Activated CD4-positive, alpha-beta memory T cell treated with anti-CD3 and anti-CD28 coated beads for 36 hours (primary cell): ENCODE measurements around the gene RAB19. TPM values are rescaled to one million over a fixed set of nuclear protein-coding genes. Genes with fewer than 3 reads are reported as not detected.

ENCODE experiments used
- CTCF ChIA-PET: fragments of 350-600 bp; sonication (Branson Sonifier 250); formaldehyde crosslinking; loops from one replicate; lab custom pipeline; 2021; ENCODE audit warnings: antibody characterized with exemption, inconsistent platforms; lab: Charles Lee
- POLR2A ChIA-PET: fragments of 350-600 bp; sonication (Branson Sonifier 250); formaldehyde crosslinking; loops from one replicate; lab custom pipeline; 2021; ENCODE audit warnings: antibody characterized with exemption; lab: Charles Lee
- DNase-seq: peaks from one replicate; pipeline ENCODE4 v3.0.0-alpha.2; 2020
- H3K27ac Mint-ChIP-seq: one replicate; pipeline ENCODE4 v1.8.0; 2021; ENCODE audit warnings: mixed read lengths
- H3K27me3 Mint-ChIP-seq: one replicate; pipeline ENCODE4 v1.8.0; 2021; ENCODE audit warnings: mixed read lengths
- H3K36me3 Mint-ChIP-seq: one replicate; pipeline ENCODE4 v1.8.0; 2021; ENCODE audit warnings: mixed read lengths
- H3K4me1 Mint-ChIP-seq: one replicate; pipeline ENCODE4 v1.8.0; 2021; ENCODE audit warnings: low read depth, mixed read lengths
- H3K4me3 Mint-ChIP-seq: one replicate; pipeline ENCODE4 v1.8.0; 2021; ENCODE audit warnings: mild to moderate bottlenecking, mixed read lengths
- H3K9me3 Mint-ChIP-seq: one replicate; pipeline ENCODE4 v1.8.0; 2021; ENCODE audit warnings: mixed read lengths
- intact Hi-C: fragments of 100-400 bp; cut with micrococcal nuclease; formaldehyde crosslinking; loops from one replicate; pipeline ENCODE4 v1.15.1; 2023
- total RNA-seq, 2 experiments: library from RNA; stranded (reverse); gene quantifications; one replicate each; pipeline ENCODE4 v1.2.3, GENCODE V29; 2021

RAB19 gene
- total RNA-seq, result 10 to 100 TPM; 13.3 to 14.5 TPM

DNA sequence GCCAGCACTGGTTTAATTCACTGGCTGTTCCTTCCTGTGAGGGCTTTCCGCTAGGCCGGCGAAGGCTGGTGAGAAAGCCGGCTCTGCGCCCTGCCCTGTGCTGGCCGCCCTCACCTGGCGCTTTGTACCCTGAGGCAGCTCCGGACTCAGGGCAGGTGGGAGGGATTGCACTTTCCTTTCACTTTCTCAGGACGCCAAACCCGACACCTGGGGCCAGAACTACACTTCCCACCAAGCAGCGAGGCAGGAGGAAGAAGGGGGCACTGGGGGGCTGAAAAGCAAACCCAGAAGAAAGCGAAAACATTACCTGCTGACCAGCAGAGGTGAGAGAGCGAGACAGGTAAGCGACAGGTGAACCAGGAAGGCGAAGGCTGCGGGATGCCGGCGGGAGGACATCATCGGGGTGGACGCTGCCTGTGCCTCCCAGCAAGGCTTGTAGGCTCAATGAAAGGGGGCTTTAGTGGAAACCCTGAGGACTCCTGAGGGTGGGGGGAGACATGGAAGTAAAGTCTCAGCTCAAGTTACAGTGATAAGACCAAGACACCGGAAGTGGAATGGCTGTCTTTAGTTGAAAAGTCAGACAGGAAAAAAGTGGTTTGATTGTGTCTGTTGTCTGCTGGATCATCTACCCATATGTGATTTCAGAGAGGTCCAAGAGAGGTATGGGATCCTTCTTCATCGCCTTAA, at the start of gene RAB19:
Gene RAB19, plus strand, starts transcription at position 181 of the 687 bp plus-strand sequence. CDS start 3,589 bp downstream, outside the sequence.
- POLR2A ChIA-PET, result interaction anchor here (1.3 kb wide), 1 partner anchor 15 kb away, joined by 3 read pairs; no protein-coding TSS in a partner anchor
- Mint-ChIP-seq H3K27me3 (no peaks in the 10 kb centered on the region), H3K27ac (peak within 1 kb of the TSS; percentile 92), H3K9me3 (no peaks in the 10 kb centered on the region), H3K36me3 (peaks cover 12% of the 10 kb centered on the region), H3K4me1 (peaks cover 33% of the 10 kb centered on the region), H3K4me3 (peak within 1 kb of the TSS; percentile 87)
- CTCF ChIA-PET, result no interaction called here
- DNase-seq, result peak; percentile 61
- intact Hi-C loops, result loop anchor here (1.0 to 10.0 kb wide), 7 partner anchors 15 to 611 kb away; partner anchors contain the start of genes KDM7A and MRPS33

GRCh38 chr7:140358024-140358411, 45.8 kb upstream of the RAB19 start:
- Mint-ChIP-seq H3K4me3 (no peak overlapping the region), H3K36me3 (peaks cover 50% of the 10 kb centered on the region), H3K27me3 (no peaks in the 10 kb centered on the region), H3K4me1 (peaks cover 34% of the 10 kb centered on the region), H3K9me3 (no peaks in the 10 kb centered on the region), H3K27ac (peak overlapping the region; percentile 97)
- ChIA-PET POLR2A (interaction anchor here (1.1 kb wide), 1 partner anchor 18 kb away, joined by 4 read pairs; no protein-coding TSS in a partner anchor), CTCF (interaction anchor here (4.3 kb wide), 1 partner anchor 17 kb away, joined by 37 read pairs; no protein-coding TSS in a partner anchor)
- no peak for DNase-seq
- intact Hi-C loops, result loop anchor here (1.0 to 2.0 kb wide), 3 partner anchors 45 to 183 kb away; no protein-coding TSS in a partner anchor

DNA sequence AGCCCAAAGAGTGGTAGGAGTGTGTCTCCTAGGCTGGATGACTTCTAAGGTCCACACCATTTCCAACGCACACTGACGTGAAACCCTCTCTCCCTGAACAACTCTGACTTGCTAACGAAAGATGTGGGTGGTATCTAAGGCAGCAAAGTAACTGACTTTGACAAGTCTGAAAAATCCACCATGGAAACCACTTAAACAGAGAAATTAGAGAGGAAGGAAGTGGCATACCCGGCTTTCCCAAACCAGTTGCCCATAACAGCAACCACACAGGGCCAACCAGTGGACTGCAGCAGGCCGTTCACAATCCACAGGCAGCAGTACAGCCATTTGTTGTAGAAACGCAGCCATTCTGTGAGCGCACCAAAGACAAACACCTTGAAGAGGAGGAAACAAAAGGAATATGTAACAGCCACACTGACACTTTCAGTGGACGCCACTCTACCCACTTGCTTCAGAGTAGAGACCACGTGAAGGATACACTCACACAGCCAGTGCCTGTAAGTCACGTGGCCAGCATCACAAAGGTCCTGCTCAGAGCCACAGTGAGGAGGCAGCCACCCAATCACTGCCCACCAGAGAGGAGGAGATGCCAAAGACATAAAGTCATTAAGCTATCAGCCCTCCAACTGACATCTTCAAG, 45.3 kb upstream of the RAB19 start:
- peak; percentile 69 for DNase-seq
- POLR2A ChIA-PET, result interaction anchor here (0.6 to 2.8 kb wide), 10 partner anchors 15 to 183 kb away, joined by 3 to 46 read pairs (median 7); partner anchors contain the start of gene SLC37A3
- Mint-ChIP-seq H3K4me1 (peaks cover 34% of the 10 kb centered on the region), H3K27me3 (no peaks in the 10 kb centered on the region), H3K27ac (peak overlapping the region; percentile 97), H3K36me3 (peaks cover 46% of the 10 kb centered on the region), H3K4me3 (peak overlapping the region; percentile 46), H3K9me3 (no peaks in the 10 kb centered on the region)
- intact Hi-C loops, result loop anchor here (1.0 to 2.0 kb wide), 6 partner anchors 18 to 183 kb away; no protein-coding TSS in a partner anchor
- CTCF ChIA-PET, result interaction anchor here (1.1 to 4.3 kb wide), 2 partner anchors 17 to 85 kb away, joined by 4 to 37 read pairs; no protein-coding TSS in a partner anchor

GRCh38 chr7:140360697-140361229, 43.1 kb upstream of the RAB19 start:
- Mint-ChIP-seq H3K9me3 (no peaks in the 10 kb centered on the region), H3K4me3 (no peak overlapping the region), H3K27me3 (no peaks in the 10 kb centered on the region), H3K36me3 (peaks cover 44% of the 10 kb centered on the region), H3K27ac (peak overlapping the region; percentile 97), H3K4me1 (peaks cover 37% of the 10 kb centered on the region)
- CTCF ChIA-PET, result interaction anchor here (0.8 to 4.3 kb wide), 4 partner anchors 14 to 85 kb away, joined by 3 to 37 read pairs (median 4); no protein-coding TSS in a partner anchor
- POLR2A ChIA-PET, result interaction anchor here (0.5 to 2.8 kb wide), 10 partner anchors 12 to 135 kb away, joined by 3 to 46 read pairs (median 7); partner anchors contain the start of gene SLC37A3
- peak; percentile 43 for DNase-seq
- intact Hi-C loops, result no loop called here

DNA sequence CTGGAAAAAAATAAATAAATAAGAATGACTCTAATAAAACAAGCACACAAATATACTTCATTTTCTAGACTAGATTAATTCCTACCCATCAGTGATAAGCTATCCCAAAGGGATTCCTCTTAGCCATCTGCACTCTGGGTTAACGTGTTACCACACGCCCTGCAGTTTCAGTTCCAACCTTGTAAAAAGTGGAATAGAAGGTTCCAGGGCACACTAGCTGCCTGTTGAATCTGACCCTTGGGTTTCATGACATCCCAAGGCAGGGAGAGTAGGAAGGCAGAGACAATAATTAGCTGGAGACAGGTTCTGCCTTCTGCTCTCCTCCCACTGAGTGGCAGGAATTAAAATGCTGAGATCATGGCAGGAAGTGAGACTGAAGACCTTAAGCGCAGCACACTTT, 39.0 kb upstream of the RAB19 start:
- no peak overlapping the region for H3K4me3 Mint-ChIP-seq
- H3K36me3 Mint-ChIP-seq, result peaks cover 39% of the 10 kb centered on the region
- ChIA-PET CTCF (no interaction called here), POLR2A (interaction anchor here (0.6 to 1.2 kb wide), 2 partner anchors 11 to 23 kb away, joined by 3 to 4 read pairs; no protein-coding TSS in a partner anchor)
- peaks cover 15% of the 10 kb centered on the region for H3K4me1 Mint-ChIP-seq
- no peak for DNase-seq
- intact Hi-C loops, result no loop called here
- H3K9me3 Mint-ChIP-seq, result no peaks in the 10 kb centered on the region
- H3K27me3 Mint-ChIP-seq, result no peaks in the 10 kb centered on the region
- peak overlapping the region; percentile 42 for H3K27ac Mint-ChIP-seq

GRCh38 chr7:140367528-140367927, 36.3 kb upstream of the RAB19 start:
- Mint-ChIP-seq H3K4me1 (peaks cover 12% of the 10 kb centered on the region), H3K9me3 (no peaks in the 10 kb centered on the region), H3K36me3 (peaks cover 49% of the 10 kb centered on the region), H3K4me3 (no peak overlapping the region), H3K27me3 (no peaks in the 10 kb centered on the region), H3K27ac (no peak overlapping the region)
- no peak for DNase-seq
- POLR2A ChIA-PET, result no interaction called here
- intact Hi-C loops, result no loop called here
- CTCF ChIA-PET, result no interaction called here

DNA sequence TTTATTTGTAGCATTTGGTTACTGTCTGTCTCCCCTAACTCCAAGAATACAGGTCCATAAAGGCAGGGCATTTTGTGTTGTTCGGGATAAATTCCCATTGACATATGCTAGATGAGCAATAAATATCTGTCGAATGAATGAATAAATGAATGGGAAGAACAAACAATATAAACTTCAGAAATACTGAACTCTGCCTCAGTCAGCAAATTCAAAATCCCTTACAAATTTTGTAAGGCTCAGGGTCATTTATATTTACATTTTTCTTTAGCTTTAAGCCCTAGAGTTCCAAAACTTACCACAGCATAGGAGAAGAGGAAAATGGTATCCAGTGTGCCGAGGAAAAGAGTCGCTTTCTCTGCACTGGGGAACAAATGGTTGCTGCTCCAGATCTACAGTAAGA, 34.6 kb upstream of the RAB19 start:
- no peak overlapping the region for H3K27ac Mint-ChIP-seq

DNA sequence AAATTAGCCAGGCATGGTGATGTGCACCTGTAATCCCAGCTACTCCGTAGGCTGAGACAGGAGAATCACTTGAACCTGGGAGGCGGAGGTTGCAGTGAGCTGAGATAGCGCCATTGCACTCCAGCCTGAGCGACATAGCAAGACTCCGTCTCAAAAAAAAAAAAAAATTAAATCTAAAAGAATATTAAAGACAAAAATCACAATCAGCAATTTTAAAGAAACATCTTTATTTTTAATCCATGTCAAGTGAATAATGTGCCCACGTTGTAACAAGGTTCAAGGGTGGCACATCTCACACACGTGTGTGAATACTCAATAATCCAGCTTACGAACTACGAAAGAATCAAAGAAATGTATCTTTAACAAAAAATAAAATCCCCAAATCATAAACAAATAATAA, 28.5 kb upstream of the RAB19 start:
- Mint-ChIP-seq H3K36me3 (peaks cover 59% of the 10 kb centered on the region), H3K27ac (peak overlapping the region; percentile 99), H3K27me3 (no peaks in the 10 kb centered on the region), H3K4me1 (peaks cover 54% of the 10 kb centered on the region), H3K9me3 (no peaks in the 10 kb centered on the region), H3K4me3 (peak overlapping the region; percentile 62)
- ChIA-PET CTCF (interaction anchor here (0.6 to 4.4 kb wide), 6 partner anchors 9 to 132 kb away, joined by 3 to 37 read pairs (median 4); no protein-coding TSS in a partner anchor), POLR2A (interaction anchor here (0.9 to 3.6 kb wide), 18 partner anchors 10 to 313 kb away, joined by 3 to 46 read pairs (median 6); partner anchors contain the start of genes PARP12 and SLC37A3)
- no peak for DNase-seq
- intact Hi-C loops, result loop anchor here (5.0 to 10.0 kb wide), 2 partner anchors 639 to 693 kb away; partner anchors contain the start of gene MRPS33

More for the DNA sequence above, 34.6 kb upstream of the RAB19 start:
- ChIA-PET POLR2A (no interaction called here), CTCF (no interaction called here)
- peaks cover 23% of the 10 kb centered on the region for H3K4me1 Mint-ChIP-seq
- no peaks in the 10 kb centered on the region for H3K9me3 Mint-ChIP-seq
- intact Hi-C loops, result no loop called here
- H3K4me3 Mint-ChIP-seq, result no peak overlapping the region
- peaks cover 53% of the 10 kb centered on the region for H3K36me3 Mint-ChIP-seq
- DNase-seq, result no peak
- no peaks in the 10 kb centered on the region for H3K27me3 Mint-ChIP-seq

DNA sequence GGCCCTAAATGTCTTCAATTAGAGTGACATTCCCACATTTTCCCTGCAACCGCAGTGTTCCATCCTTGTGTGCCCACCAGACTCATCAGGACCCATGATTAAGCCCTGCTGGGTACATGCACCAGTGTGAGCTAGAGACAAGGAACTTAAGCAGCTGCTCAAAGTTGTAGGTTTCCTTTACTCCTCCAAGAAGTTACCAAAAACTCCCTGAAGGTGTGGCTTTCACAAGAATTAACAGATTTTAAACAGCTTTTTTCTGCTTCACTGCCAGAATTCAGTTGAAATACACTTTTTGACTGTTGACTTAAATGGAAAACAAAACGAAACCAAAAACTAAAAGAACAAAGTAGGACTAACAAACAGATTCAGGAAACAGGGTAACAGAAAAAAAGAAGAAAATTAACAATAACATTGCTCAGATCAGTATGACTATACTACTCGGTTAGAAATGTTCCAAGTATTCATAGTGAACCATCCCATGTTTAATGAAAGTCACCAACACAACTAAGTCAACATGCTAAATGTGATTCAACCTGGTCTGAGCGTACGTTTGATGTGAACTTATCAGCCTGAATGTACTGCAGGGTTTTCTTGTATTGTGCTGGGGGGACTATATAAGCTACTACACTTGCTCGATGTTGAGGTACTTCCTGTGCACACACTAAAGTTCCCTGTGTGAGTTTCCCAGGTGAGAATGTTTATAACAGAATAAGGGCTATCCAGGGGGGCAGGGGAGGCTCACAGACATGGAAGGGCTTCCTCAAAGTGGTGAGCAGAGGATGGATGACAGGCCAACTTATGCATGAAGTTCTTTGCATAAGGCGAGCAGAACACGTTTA, 27.7 kb upstream of the RAB19 start:
- no peaks in the 10 kb centered on the region for H3K27me3 Mint-ChIP-seq
- ChIA-PET POLR2A (interaction anchor here (0.6 to 3.6 kb wide), 20 partner anchors 9 to 314 kb away, joined by 3 to 46 read pairs (median 5); partner anchors contain the start of genes PARP12 and SLC37A3), CTCF (interaction anchor here (0.6 to 4.4 kb wide), 10 partner anchors 9 to 133 kb away, joined by 3 to 37 read pairs (median 5); partner anchors contain the start of gene SLC37A3)
- peaks cover 53% of the 10 kb centered on the region for H3K36me3 Mint-ChIP-seq
- intact Hi-C loops, result loop anchor here (1.0 to 10.0 kb wide), 11 partner anchors 12 to 694 kb away; partner anchors contain the start of genes MRPS33, RAB19 and SLC37A3
- H3K4me3 Mint-ChIP-seq, result peak overlapping the region; percentile 62
- no peaks in the 10 kb centered on the region for H3K9me3 Mint-ChIP-seq
- peak; percentile 61 for DNase-seq
- peak overlapping the region; percentile 99 for H3K27ac Mint-ChIP-seq
- peaks cover 51% of the 10 kb centered on the region for H3K4me1 Mint-ChIP-seq

DNA sequence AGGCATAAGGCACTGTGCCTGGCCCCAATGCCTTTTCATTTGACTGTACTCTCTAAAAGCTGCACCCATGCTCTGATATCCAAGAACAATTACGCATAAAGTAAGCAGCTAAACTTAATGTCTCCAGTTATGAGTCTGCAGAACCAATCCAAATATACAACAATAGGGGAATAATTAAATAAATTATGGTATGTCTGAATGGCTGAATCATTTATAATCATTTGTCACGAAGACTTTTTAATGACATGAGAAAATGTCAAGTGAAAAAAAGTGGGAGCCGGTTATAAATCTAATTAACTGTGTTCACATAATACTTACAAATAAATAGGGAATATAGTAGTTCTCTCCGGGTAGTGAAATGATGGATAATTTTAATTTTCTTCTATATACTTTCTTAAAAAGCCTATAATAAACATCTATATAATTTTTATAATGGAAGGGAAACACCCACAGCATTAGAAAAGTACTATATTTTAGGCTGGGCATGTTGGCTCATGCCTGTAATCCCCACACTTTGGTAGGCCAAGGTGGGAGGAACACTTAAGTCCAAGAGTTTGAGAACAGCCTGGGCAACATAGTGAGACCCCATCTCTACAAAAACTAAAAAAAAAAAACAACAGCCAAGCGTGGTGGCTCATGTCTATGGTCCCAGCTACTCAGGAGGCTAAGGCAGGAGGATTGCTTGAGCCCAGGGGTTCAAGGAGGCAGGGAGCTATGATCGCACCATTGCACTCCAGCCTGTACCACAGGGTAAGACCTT, 19.7 kb upstream of the RAB19 start:
- Mint-ChIP-seq H3K27me3 (no peaks in the 10 kb centered on the region), H3K9me3 (no peaks in the 10 kb centered on the region), H3K36me3 (peaks cover 30% of the 10 kb centered on the region), H3K27ac (peak overlapping the region; percentile 72), H3K4me3 (no peak overlapping the region), H3K4me1 (peaks cover 49% of the 10 kb centered on the region)
- ChIA-PET POLR2A (interaction anchor here (0.9 to 2.3 kb wide), 5 partner anchors 8 to 94 kb away, joined by 3 to 12 read pairs (median 7); partner anchors contain the start of gene SLC37A3), CTCF (interaction anchor here (0.9 to 1.2 kb wide), 2 partner anchors 8 to 631 kb away, joined by 3 to 6 read pairs; partner anchors contain the start of gene MRPS33)
- DNase-seq, result no peak
- intact Hi-C loops, result no loop called here
